ENCODE measurements around the gene CHRM1.

CHRM1 gene

DNA sequence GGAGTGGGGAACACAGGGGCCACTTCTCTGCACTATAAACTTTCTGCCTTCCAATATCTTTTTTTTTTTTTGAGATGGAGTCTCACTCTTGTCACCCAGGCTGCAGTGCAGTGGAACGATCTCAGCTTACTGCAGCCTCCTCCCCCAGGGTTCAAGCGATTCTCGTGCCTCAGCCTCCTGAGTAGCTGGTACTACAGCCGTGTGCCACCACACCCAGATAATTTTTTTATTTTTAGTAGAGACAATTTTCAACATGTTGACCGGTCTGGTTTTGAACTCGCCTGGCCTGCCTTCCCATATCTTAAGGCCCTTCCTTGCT is 38.8 kb downstream of the CHRM1 start:
- no peak for DNase-seq (ENCODE audit: low read depth)
- H3K4me3 ChIP-seq (ENCODE audit: low read depth, low read length), result peak overlapping the region; percentile 79
- TF ChIP-seq, protein P1, sequence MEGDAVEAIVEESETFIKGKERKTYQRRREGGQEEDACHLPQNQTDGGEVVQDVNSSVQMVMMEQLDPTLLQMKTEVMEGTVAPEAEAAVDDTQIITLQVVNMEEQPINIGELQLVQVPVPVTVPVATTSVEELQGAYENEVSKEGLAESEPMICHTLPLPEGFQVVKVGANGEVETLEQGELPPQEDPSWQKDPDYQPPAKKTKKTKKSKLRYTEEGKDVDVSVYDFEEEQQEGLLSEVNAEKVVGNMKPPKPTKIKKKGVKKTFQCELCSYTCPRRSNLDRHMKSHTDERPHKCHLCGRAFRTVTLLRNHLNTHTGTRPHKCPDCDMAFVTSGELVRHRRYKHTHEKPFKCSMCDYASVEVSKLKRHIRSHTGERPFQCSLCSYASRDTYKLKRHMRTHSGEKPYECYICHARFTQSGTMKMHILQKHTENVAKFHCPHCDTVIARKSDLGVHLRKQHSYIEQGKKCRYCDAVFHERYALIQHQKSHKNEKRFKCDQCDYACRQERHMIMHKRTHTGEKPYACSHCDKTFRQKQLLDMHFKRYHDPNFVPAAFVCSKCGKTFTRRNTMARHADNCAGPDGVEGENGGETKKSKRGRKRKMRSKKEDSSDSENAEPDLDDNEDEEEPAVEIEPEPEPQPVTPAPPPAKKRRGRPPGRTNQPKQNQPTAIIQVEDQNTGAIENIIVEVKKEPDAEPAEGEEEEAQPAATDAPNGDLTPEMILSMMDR (IDR thresholded peaks at IDR 0.05; ENCODE audit: control insufficient read depth, extremely low read depth, insufficient read depth), result no peak

DNA sequence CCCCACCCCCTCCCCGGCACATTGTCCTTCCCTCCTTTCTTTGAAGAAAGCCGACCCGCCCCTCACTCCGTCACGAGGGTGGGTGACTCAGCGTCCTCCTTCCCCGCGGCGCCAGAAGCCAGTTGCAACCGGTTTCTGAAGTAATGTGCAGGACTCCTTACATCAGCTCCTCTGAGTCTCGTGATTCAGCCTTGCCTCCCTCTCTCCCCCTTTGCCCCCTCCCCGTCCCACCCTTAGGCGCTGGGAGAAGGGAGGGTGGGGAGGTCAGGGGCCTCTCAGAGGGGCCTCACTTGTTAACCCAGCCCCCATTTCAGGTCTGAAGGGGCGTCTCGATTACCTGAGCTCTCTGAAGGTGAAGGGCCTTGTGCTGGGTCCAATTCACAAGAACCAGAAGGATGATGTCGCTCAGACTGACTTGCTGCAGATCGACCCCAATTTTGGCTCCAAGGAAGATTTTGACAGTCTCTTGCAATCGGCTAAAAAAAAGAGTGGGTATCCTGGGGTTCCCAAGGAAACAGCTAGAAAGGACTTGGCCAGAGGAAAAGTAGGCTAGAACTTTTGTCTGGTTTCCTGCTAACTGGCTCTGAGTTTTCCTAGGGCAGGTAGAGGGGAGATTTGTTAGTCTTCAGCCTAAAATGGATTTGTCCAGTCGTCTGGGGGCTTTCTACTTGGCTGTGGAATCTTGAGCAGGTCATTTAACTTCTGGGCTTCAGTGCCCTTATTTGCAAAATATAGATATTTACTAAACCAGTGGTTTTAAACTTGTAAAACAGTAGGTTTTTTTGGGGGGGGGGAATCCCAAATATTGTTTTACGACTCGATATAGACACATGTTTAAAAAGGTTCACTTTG is 39.4 kb downstream of the CHRM1 start:
- TF ChIP-seq, protein P1 (IDR thresholded peaks at IDR 0.05; ENCODE audit: control insufficient read depth, extremely low read depth, insufficient read depth), result no peak
- H3K4me3 ChIP-seq (ENCODE audit: low read depth, low read length), result peak overlapping the region; percentile 79
- DNase-seq (ENCODE audit: low read depth), result peak; percentile 89

DNA sequence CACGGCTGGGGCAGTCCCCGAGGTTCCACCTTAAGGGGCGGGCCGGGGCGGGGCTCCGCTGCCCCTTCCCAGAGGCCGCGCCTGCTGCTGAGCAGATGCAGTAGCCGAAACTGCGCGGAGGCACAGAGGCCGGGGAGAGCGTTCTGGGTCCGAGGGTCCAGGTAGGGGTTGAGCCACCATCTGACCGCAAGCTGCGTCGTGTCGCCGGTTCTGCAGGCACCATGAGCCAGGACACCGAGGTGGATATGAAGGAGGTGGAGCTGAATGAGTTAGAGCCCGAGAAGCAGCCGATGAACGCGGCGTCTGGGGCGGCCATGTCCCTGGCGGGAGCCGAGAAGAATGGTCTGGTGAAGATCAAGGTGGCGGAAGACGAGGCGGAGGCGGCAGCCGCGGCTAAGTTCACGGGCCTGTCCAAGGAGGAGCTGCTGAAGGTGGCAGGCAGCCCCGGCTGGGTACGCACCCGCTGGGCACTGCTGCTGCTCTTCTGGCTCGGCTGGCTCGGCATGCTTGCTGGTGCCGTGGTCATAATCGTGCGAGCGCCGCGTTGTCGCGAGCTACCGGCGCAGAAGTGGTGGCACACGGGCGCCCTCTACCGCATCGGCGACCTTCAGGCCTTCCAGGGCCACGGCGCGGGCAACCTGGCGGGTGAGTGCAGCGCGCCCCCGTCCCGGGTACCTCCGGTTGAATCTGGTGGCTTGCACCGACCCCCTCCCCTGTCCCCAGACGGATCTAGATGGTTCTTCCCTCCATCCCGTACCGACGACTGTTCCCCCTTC is 40.2 kb downstream of the CHRM1 start, which contains the start of gene SLC3A2:
Gene SLC3A2, plus strand, starts transcription at position 94 of the 776 bp plus-strand sequence. Its CDS starts 128 bp downstream, at position 222.
- TF ChIP-seq, protein P1 (IDR thresholded peaks at IDR 0.05; ENCODE audit: control insufficient read depth, extremely low read depth, insufficient read depth), result peak; percentile 87
- DNase-seq (ENCODE audit: low read depth), result peak; percentile 69
- peak within 1 kb of the TSS; percentile 79 for H3K4me3 ChIP-seq (ENCODE audit: low read depth, low read length)

DNA sequence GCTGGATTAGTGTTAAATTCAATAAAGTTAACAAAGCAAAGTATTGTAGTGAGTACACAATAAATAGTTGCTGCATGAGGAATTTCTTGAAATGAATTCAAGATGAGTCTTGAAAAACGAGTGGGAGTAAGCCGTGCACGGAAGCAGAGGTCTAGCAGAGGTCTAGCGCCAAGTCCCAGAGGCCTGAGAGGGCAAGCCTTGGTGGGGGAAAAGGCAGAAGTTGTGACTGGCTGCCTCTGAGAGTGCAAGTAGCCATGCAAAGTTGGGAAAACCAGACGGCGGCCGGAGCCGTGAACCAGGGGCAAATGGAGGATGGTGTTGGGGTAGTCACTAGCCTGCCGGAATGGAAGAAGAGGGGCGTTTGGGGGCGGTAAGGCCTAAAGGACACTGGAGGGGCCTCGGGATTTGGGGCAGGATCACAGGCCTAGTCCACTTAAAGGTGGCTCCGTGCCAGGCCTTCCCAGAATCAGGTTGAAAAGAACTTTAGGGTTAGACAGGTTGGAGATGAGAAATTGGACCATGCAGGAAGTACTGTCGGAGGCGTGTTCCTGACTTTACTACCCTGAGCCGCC is 40.8 kb downstream of the CHRM1 start:
- TF ChIP-seq, protein P1 (IDR thresholded peaks at IDR 0.05; ENCODE audit: control insufficient read depth, extremely low read depth, insufficient read depth), result no peak
- peak overlapping the region; percentile 79 for H3K4me3 ChIP-seq (ENCODE audit: low read depth, low read length)
- DNase-seq (ENCODE audit: low read depth), result no peak

DNA sequence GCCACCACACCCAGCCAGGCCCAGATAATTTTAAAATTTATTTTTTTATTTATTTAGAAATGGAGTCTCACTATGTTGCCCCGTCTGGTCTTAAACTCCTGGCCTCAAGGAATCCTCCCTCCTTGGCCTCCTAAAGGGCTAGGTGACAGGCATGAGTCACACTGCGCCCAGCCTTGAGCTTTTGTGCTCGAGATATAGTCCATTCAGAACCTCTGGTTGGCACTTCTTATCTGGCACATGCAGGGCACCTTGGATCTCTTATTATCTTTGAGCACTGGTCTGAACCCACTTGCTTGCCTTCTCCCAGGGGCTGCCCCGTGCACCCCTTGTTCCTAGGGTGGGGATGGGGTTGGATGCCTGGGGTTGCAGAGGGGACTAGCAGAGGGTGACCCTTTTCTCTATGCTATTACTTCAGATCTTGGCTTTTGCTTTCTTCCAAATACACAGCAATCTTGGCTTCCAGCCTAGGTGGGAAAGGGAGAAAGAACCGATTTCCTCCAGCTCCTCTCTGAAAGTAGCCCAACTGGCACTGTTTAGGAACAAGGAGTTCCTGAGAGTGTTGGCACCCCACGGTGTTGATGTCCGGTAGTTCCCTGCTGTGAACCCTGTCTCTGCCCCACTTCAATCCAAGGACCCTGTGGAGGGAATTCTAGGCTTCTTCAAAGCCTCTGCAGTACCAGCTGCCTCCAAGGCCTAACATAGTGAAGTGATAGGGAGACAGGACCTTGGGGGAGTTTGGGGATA is 41.8 kb downstream of the CHRM1 start:
- DNase-seq (ENCODE audit: low read depth), result no peak
- TF ChIP-seq, protein P1 (IDR thresholded peaks at IDR 0.05; ENCODE audit: control insufficient read depth, extremely low read depth, insufficient read depth), result no peak
- no peak overlapping the region for H3K4me3 ChIP-seq (ENCODE audit: low read depth, low read length)

DNA sequence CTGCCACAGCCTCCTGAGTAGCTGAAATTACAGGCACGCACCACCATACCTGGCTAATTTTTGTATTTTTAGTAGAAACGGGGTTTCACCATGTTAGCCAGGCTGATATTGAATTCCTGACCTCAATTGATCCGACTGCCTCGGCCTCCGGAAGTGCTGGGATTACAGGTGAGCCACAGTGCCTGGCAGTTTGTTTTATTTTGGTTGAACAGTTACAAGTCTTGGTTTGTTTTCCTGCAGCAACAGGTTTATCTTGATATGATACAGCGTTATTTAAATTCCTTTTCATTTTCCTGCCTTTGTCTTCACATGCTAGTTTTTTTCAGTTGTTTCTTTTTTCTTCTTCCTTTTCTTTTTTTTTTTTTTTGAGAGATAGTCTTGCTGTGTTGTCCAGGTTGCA is 44.5 kb downstream of the CHRM1 start:
- DNase-seq (ENCODE audit: low read depth), result no peak
- no peak overlapping the region for H3K4me3 ChIP-seq (ENCODE audit: low read depth, low read length)
- TF ChIP-seq, protein P1 (IDR thresholded peaks at IDR 0.05; ENCODE audit: control insufficient read depth, extremely low read depth, insufficient read depth), result no peak

Measured in LNCaP clone FGC (cell line).